ENCODE data around the gene WDR64. TPM values are rescaled to one million over a fixed set of nuclear protein-coding genes. Genes with fewer than 3 reads are reported as not detected.

The WDR64 gene
- total RNA-seq, result 1.2 and 1.3 TPM in 2 replicates

GRCh38 chr1:241652012-241652411 lies at the start of gene WDR64:
WDR64 (plus strand) TSS chr1:241652281; CDS start chr1:241652485, 204 bp downstream.

GRCh38 chr1:241640149-241640866 lies 11.8 kb upstream of the WDR64 start, which contains the start of the genes CHML and OPN3:
CHML (minus strand) TSS chr1:241640369; CDS start chr1:241635766, 4,603 bp downstream.
OPN3 (minus strand) TSS chr1:241640369; CDS start chr1:241640254, 115 bp downstream.

GRCh38 chr1:241847796-241848685 lies 196.0 kb downstream of the WDR64 start, which contains the start of gene EXO1:
EXO1 (plus strand) TSS chr1:241848204; CDS start chr1:241850426, 2,222 bp downstream.

Other genes with a start within 250 kb of the WDR64 start
- 66.3 and 102 TPM in 2 replicates for gene FH, start 132.5 kb upstream of the WDR64 start, total RNA-seq
- under 0.01 and 0.11 TPM in 2 replicates for gene KMO, start 119.9 kb upstream of the WDR64 start, total RNA-seq
- 28.3 and 52.1 TPM in 2 replicates for gene CHML, start 11.9 kb upstream of the WDR64 start, total RNA-seq
- 118 and 210 TPM in 2 replicates for gene OPN3, start 11.9 kb upstream of the WDR64 start, total RNA-seq
- gene EXO1, start 195.9 kb downstream of the WDR64 start, total RNA-seq, result 11.4 and 11.9 TPM in 2 replicates